H1 (cell line): ENCODE data around the gene NTRK2. TPM values are rescaled to one million over a fixed set of nuclear protein-coding genes. Genes with fewer than 3 reads are reported as not detected.

Source experiments
- CTCF ChIA-PET: fragments of 300-600 bp; sonication (Branson Sonifier 250); formaldehyde crosslinking; loops from one replicate; lab custom pipeline; 2021; ENCODE audit not compliant: partially characterized antibody; lab: Charles Lee
- POLR2A ChIA-PET: fragments of 300-600 bp; sonication (Branson Sonifier 250); formaldehyde crosslinking; loops from one replicate; lab custom pipeline; 2021; ENCODE audit warnings: inconsistent platforms; ENCODE audit not compliant: partially characterized antibody; lab: Charles Lee
- DNase-seq, 2 experiments: peaks; one replicate each; pipeline versions ENCODE4 v3.0.0 to v3.0.0-alpha.2; 2010 to 2022; ENCODE audit warnings: low spot score in 2 of 2, low read depth in 1 of 2, mixed read lengths in 1 of 2
- FAIRE-seq: peaks from 2 replicates; lab custom pipeline; 2011; peaks lifted over from hg19 to GRCh38; lab: Jason Lieb, UNC
- H2AFZ ChIP-seq: 2 replicates; pipeline ENCODE4 v1.8.1; 2012; ENCODE audit warnings: low read length, inconsistent platforms
- H2AK5ac ChIP-seq: 2 replicates; pipeline ENCODE4 v1.6.1; 2013; ENCODE audit warnings: low read depth, low read length
- H2BK120ac ChIP-seq: replicated peaks from 2 replicates; pipeline ENCODE3; 2013; ENCODE audit warnings: low read depth, low read length, inconsistent platforms
- H2BK12ac ChIP-seq: 2 replicates; pipeline ENCODE4 v1.6.1; 2013; ENCODE audit warnings: low read depth, low read length
- H2BK15ac ChIP-seq: 2 replicates; pipeline ENCODE4 v1.6.1; 2013; ENCODE audit warnings: low read length
- H2BK20ac ChIP-seq: 2 replicates; pipeline ENCODE4 v1.6.1; 2013; ENCODE audit warnings: low read length
- H2BK5ac ChIP-seq: 2 replicates; pipeline ENCODE4 v1.6.1; 2013; ENCODE audit warnings: low read depth, low read length
- H3K14ac ChIP-seq: 2 replicates; pipeline ENCODE4 v1.6.1; 2013; ENCODE audit warnings: inconsistent platforms; ENCODE audit not compliant: insufficient read length
- H3K18ac ChIP-seq: 2 replicates; pipeline ENCODE4 v1.6.1; 2013; ENCODE audit warnings: low read length; ENCODE audit errors: extremely low read depth
- H3K23ac ChIP-seq: 2 replicates; pipeline ENCODE4 v1.6.1; 2013; ENCODE audit warnings: inconsistent platforms; ENCODE audit not compliant: insufficient read length
- H3K23me2 ChIP-seq: 2 replicates; pipeline ENCODE4 v1.6.1; 2013; ENCODE audit warnings: low read depth, low read length
- H3K27ac ChIP-seq: 2 replicates; pipeline ENCODE4 v1.6.1; 2011; ENCODE audit warnings: low read depth, low read length, inconsistent platforms
- H3K27me3 ChIP-seq, 4 experiments: replicated peaks in 1 of 4; 1 replicate in 1 of 4; 2 replicates in 3 of 4; pipeline versions ENCODE4 v1.6.1 to v1.8.1; 2011 to 2013; ENCODE audit warnings: low read length in 3 of 4, mild to moderate bottlenecking in 3 of 4, inconsistent platforms in 2 of 4, mixed read lengths in 2 of 4, moderate library complexity in 1 of 4; ENCODE audit not compliant: control insufficient read depth in 3 of 4, insufficient read depth in 3 of 4; ENCODE audit errors: extremely low read depth in 1 of 4
- H3K36me3 ChIP-seq, 4 experiments: 2 replicates each; pipeline versions ENCODE4 v1.6.1 to v1.8.1; 2011 to 2013; ENCODE audit warnings: mild to moderate bottlenecking in 4 of 4, low read length in 3 of 4, moderate library complexity in 2 of 4, control low read depth in 1 of 4, inconsistent platforms in 1 of 4; ENCODE audit not compliant: insufficient read depth in 4 of 4, control insufficient read depth in 2 of 4
- H3K4ac ChIP-seq: replicated peaks from 2 replicates; pipeline ENCODE3; 2013; ENCODE audit warnings: low read length, low read depth, mixed read lengths, inconsistent platforms; ENCODE audit not compliant: insufficient read length
- H3K4me1 ChIP-seq, 4 experiments: replicated peaks in 1 of 4; 1 replicate in 1 of 4; 2 replicates in 3 of 4; pipeline versions ENCODE4 v1.6.1 to v1.8.1; 2011 to 2013; ENCODE audit warnings: low read length in 3 of 4, inconsistent platforms in 2 of 4, mixed read lengths in 1 of 4; ENCODE audit not compliant: insufficient read depth in 4 of 4, control insufficient read depth in 3 of 4
- H3K4me2 ChIP-seq, 2 experiments: 2 replicates each; pipeline versions ENCODE4 v1.6.1 to v1.8.1; 2011 to 2013; ENCODE audit warnings: low read depth in 2 of 2, low read length in 2 of 2, control low read depth in 1 of 2, inconsistent platforms in 1 of 2, mild to moderate bottlenecking in 1 of 2; ENCODE audit not compliant: insufficient read depth in 1 of 2
- H3K4me3 ChIP-seq, 4 experiments: fragments of 200-600, 300-600 bp in 1 of 4; sonication (generic), shearing (Covaris generic), sonication (Bioruptor Twin) in 1 of 4; 2 replicates each; pipeline versions ENCODE4 v1.5.1 to v1.8.1; 2011 to 2016; ENCODE audit warnings: low read length in 4 of 4, low read depth in 3 of 4, control low read depth in 2 of 4, inconsistent platforms in 2 of 4, mild to moderate bottlenecking in 2 of 4, mixed read lengths in 1 of 4, moderate library complexity in 1 of 4; ENCODE audit not compliant: insufficient read depth in 2 of 4; ENCODE audit errors: extremely low read depth in 1 of 4
- H3K56ac ChIP-seq: replicated peaks from 2 replicates; pipeline ENCODE3; 2013; ENCODE audit warnings: low read depth, mild to moderate bottlenecking, mixed read lengths, low read length, inconsistent platforms; ENCODE audit not compliant: insufficient read length
- H3K79me1 ChIP-seq: 2 replicates; pipeline ENCODE4 v1.6.1; 2013; ENCODE audit warnings: low read depth, low read length, control low read depth
- H3K79me2 ChIP-seq, 2 experiments: 2 replicates each; pipeline versions ENCODE4 v1.6.1 to v1.8.1; 2012 to 2013; ENCODE audit warnings: low read length in 2 of 2, mild to moderate bottlenecking in 2 of 2, inconsistent platforms in 1 of 2; ENCODE audit not compliant: insufficient read depth in 2 of 2, control insufficient read depth in 1 of 2
- H3K9ac ChIP-seq, 4 experiments: replicated peaks in 1 of 4; 1 replicate in 1 of 4; 2 replicates in 3 of 4; pipeline versions ENCODE4 v1.6.1 to v1.8.1; 2011 to 2013; ENCODE audit warnings: low read depth in 3 of 4, low read length in 3 of 4, control low read depth in 2 of 4, mild to moderate bottlenecking in 2 of 4, moderate library complexity in 2 of 4, inconsistent platforms in 1 of 4; ENCODE audit errors: extremely low read depth in 1 of 4
- H3K9me3 ChIP-seq, 2 experiments: 2 replicates each; pipeline versions ENCODE4 v1.6.1 to v1.8.1; 2012 to 2013; ENCODE audit warnings: mild to moderate bottlenecking in 2 of 2, moderate library complexity in 2 of 2, control low read depth in 1 of 2, inconsistent platforms in 1 of 2, low read depth in 1 of 2, low read length in 1 of 2, mixed read lengths in 1 of 2; ENCODE audit not compliant: insufficient read depth in 2 of 2
- H4K20me1 ChIP-seq, 2 experiments: replicated peaks in 1 of 2; 2 replicates each; pipeline versions ENCODE3 to v1.8.1; 2011 to 2013; ENCODE audit warnings: inconsistent platforms in 2 of 2, low read length in 2 of 2, mild to moderate bottlenecking in 1 of 2; ENCODE audit not compliant: insufficient read depth in 2 of 2, control insufficient read depth in 1 of 2
- H4K5ac ChIP-seq: 2 replicates; pipeline ENCODE4 v1.6.1; 2013; ENCODE audit warnings: low read length, low read depth, mixed read lengths, inconsistent platforms; ENCODE audit not compliant: insufficient read length
- H4K8ac ChIP-seq: 2 replicates; pipeline ENCODE4 v1.8.0; 2013; ENCODE audit warnings: mild to moderate bottlenecking, moderate library complexity, low read length, inconsistent platforms; ENCODE audit not compliant: insufficient read depth; ENCODE audit errors: extremely low read depth
- H4K91ac ChIP-seq: replicated peaks from 2 replicates; pipeline ENCODE3; 2013; ENCODE audit warnings: low read length, mixed read lengths, inconsistent platforms; ENCODE audit not compliant: insufficient read length
- CREB1 ChIP-seq: IDR thresholded peaks from 2 replicates; pipeline ENCODE4 v1.6.1; 2012; ENCODE audit warnings: inconsistent platforms
- polyA plus RNA-seq, 7 experiments: library from polyadenylated mRNA; depleted of rRNA in 3 of 7; stranded (reverse) in 5 of 7; unstranded in 2 of 7; fragments of >200 nt in 5 of 7; fragments of 200-250 nt in 2 of 7; gene quantifications; 1 replicate in 5 of 7; 2 replicates in 1 of 7; 4 replicates in 1 of 7; pipeline versions ENCODE4 v1.2.1 to v1.2.3, GENCODE V29; 2011 to 2013; ENCODE audit warnings: missing spikeins in 2 of 7, mixed read lengths in 2 of 7
- total RNA-seq: library from RNA; stranded (reverse); fragmentation: NEBNext Ultra II Directional; extraction: Animal tissue kit (Norgen Biotek cat#: 25700); gene quantifications from 2 replicates; pipeline ENCODE4 v1.2.1, GENCODE V29; 2021

NTRK2 gene
- total and polyA plus RNA-seq, 2 of the 8 experiments (the other 6 are each of a cell fraction or from before 2014, with no cell fraction given), result 0.03 to 0.04 TPM

- H3K14ac ChIP-seq, result no peak overlapping the region
- no peaks in the 10 kb centered on the region for H3K36me3 ChIP-seq
- H2BK15ac ChIP-seq, result no peak overlapping the region
- no peak for DNase-seq
- no peak for FAIRE-seq
- H3K9me3 ChIP-seq, result no peaks in the 10 kb centered on the region
- H3K23me2 ChIP-seq, result no peaks in the 10 kb centered on the region
- POLR2A ChIA-PET, result no interaction called here
- H3K56ac ChIP-seq, result no peak overlapping the region
- no peak overlapping the region for H4K8ac ChIP-seq
- no peak overlapping the region for H3K9ac ChIP-seq
- H2AK5ac ChIP-seq, result no peak overlapping the region
- H2BK5ac ChIP-seq, result no peak overlapping the region
- CTCF ChIA-PET, result interaction anchor here (0.9 to 1.8 kb wide), 4 partner anchors 18 to 159 kb away, joined by 3 to 5 read pairs (median 4); no protein-coding TSS in a partner anchor
- H2BK12ac ChIP-seq, result no peak overlapping the region
- H3K4ac ChIP-seq, result no peak overlapping the region
- H3K23ac ChIP-seq, result no peak overlapping the region
- no peak overlapping the region for H3K27ac ChIP-seq
- no peak for TF ChIP-seq CREB1
- H4K5ac ChIP-seq, result no peak overlapping the region
- no peaks in the 10 kb centered on the region for H3K79me2 ChIP-seq
- H3K18ac ChIP-seq, result no peak overlapping the region
- no peak overlapping the region for H3K4me2 ChIP-seq
- H3K79me1 ChIP-seq, result no peaks in the 10 kb centered on the region
- no peak overlapping the region for H4K91ac ChIP-seq
- H3K27me3 ChIP-seq, result no peaks in the 10 kb centered on the region
- peaks cover 3 to 12% (median 5%) of the 10 kb centered on the region in 4 experiments; a peak in 3 of 7 replicates for H3K4me1 ChIP-seq
- peaks cover 0 to 2% of the 10 kb centered on the region in 2 experiments for H4K20me1 ChIP-seq
- no peak overlapping the region for H2BK20ac ChIP-seq
- no peak overlapping the region for H2BK120ac ChIP-seq
- no peak overlapping the region for H3K4me3 ChIP-seq
- H2AFZ ChIP-seq, result no peak overlapping the region
Measured at GRCh38 chr9:84808416-84808815, 138.9 kb downstream of the NTRK2 start.
